GM19372 (cell line): Measurements from ENCODE around the gene CYSRT1.
"Not testable (repeated sequence)": the region's sequence is repeated elsewhere in the genome, so short reads cannot be mapped to it uniquely, and the experiment has no call there.

ENCODE experiments used
- ATAC-seq: cut with Tn5 transposase; IDR thresholded peaks from one replicate; pipeline ENCODE4 v1.9.1; 2021; ENCODE audit warnings: mild to moderate bottlenecking, low read depth, moderate library complexity; ENCODE audit not compliant: unreplicated experiment

The CYSRT1 gene

DNA sequence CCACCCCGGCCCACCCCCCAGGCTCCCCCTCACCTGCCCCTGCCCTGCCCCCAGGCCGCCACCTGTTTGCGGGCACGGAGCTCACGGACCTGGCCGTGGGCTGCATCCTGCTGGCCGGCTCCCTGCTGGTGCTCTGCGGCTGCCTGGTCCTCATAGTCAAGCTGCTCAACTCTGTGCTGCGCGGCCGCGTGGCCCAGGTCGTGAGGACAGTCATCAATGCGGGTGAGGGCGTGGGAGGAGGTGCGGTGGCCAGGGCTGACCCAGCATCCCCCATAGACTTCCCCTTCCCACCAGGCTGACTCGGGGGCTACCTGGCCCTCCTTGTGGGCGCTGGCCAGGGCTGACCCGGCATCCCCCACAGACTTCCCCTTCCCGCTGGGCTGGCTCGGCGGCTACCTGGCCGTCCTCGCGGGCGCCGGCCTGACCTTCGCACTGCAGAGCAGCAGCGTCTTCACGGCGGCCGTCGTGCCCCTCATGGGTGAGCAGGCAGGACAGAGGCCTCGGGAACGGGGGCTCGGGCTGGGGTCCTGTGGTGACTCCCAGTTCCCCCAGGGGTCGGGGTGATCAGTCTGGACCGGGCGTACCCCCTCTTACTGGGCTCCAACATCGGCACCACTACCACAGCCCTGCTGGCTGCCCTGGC, 9.2 kb downstream of the CYSRT1 start:
- ATAC-seq: no peak

GRCh38 chr9:137234758-137235423, 9.9 kb downstream of the CYSRT1 start:
- no peak for ATAC-seq

- ATAC-seq: no peak
Observed at GRCh38 chr9:137235424-137236237, 10.7 kb downstream of the CYSRT1 start.

DNA sequence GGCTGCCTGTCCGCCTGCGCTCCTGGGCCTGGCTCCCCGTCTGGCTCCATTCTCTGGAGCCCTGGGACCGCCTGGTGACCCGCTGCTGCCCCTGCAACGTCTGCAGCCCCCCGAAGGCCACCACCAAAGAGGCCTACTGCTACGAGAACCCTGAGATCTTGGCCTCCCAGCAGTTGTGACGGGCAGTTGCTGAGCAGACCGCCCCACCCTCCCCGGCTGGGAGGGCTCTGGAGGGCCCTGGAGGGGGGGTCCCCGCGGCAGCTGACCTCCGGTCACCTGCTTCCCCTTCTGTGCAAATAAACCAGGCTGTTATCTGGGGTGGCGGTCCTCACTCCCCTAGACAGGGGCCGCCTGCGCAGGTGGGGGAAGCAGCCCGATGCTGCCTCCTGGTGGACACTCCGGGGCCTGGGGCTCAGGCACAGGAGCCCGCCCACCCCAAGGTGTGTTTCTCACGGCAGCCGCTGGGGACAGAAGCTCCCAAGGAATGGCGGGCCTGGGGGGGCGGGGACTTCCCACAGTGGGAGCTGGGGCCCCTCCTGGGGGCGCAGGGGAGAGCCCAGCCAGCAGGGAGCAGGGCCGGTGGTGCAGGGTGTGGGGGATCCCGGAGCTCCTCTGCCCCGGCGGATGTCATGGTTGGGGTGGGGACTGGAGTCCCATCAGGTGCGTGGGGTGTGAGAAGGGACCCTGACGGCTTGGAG, 11.4 kb downstream of the CYSRT1 start:
- no peak for ATAC-seq

DNA sequence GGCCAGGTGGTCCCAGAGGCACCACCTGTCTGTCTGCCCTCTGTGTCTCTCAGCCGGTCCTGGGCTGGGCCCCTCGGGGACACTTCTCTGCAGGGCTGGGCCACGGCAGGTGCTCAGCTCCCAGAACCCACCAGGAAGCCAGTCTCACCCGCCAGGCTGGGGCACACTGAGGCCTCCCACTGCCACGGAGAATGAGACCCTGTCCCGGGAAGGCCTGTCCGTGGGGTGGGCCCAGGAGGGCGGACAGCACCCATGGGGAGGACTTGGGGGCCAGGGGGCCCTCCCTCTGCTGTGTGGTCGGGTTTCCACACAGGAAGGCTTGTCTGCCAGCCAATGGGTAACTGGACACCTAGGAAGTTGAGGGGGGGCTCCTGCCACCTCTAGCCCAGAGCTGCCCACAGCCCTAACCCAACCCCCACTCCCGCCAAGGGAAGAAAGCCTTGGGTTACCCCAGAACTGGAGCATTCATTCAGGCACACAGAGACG, 12.0 kb downstream of the CYSRT1 start:
- ATAC-seq: no peak

GRCh38 chr9:137237759-137238726, 13.1 kb downstream of the CYSRT1 start:
- no peak for ATAC-seq

DNA sequence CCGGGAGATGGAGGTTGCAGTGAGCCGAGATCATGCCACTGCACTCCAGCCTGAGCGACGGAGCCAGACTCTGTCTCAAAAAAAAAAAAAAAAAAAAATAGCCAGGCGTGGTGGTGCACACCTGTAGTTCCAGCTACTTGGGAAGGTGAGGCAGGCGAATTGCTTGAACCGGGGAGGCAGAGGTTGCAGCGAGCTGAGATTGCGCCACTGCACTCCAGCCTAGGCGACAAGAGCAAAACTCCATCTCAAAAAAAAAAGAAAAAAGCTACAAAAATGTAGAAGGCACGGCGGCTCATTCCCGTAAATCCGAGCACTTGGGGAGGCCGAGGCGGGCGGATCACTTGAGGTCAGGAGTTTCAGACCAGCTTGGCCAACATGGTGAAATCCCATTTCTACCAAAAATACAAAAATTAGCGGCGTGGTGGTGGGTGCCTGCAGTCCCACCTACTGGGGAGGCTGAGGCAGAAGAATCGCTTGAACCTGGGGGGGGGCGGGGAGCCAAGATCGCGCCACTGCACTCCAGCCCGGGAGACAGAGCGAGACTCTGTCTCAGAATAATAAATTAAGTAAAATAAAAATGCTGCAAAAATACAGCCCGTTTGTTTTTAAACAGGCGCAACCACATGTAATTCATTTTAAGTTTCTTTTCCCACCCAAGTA, 14.7 kb downstream of the CYSRT1 start:
- ATAC-seq: not testable (repeated sequence)

GRCh38 chr9:137240318-137240840, 15.4 kb downstream of the CYSRT1 start:
- ATAC-seq: peak; percentile 13

DNA sequence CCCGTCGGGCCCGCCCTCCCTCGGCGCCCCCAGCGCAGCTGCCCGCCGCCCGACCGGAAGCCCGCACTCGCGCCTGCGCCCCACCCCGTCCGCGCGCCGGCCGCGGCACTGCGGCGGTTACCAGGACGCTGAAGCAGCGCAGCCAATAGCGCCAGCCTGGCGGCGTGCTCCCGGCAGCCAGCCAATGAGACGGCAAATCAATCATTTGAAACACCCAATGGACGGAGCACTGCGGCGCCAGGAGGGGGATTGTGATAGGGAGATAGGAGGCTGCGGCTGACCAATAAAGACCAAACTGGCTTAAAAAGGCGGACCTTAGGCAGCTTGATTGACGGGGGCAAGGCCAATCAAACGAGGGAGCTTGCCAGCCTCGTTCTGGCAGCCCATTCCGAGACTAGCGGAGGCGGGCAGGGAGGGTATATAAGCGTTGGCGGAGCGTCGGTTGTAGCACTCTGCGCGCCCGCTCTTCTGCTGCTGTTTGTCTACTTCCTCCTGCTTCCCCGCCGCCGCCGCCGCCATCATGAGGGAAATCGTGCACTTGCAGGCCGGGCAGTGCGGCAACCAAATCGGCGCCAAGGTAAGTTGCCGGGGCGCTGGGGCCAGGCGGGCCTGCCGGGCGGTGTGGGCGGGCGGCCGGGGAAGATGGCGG, 16.0 kb downstream of the CYSRT1 start, which contains the start of gene TUBB4B:
TUBB4B (plus strand) TSS at position 447 of the 649 bp plus-strand sequence; CDS start at position 521, 74 bp downstream.
- ATAC-seq: peak; percentile 55

DNA sequence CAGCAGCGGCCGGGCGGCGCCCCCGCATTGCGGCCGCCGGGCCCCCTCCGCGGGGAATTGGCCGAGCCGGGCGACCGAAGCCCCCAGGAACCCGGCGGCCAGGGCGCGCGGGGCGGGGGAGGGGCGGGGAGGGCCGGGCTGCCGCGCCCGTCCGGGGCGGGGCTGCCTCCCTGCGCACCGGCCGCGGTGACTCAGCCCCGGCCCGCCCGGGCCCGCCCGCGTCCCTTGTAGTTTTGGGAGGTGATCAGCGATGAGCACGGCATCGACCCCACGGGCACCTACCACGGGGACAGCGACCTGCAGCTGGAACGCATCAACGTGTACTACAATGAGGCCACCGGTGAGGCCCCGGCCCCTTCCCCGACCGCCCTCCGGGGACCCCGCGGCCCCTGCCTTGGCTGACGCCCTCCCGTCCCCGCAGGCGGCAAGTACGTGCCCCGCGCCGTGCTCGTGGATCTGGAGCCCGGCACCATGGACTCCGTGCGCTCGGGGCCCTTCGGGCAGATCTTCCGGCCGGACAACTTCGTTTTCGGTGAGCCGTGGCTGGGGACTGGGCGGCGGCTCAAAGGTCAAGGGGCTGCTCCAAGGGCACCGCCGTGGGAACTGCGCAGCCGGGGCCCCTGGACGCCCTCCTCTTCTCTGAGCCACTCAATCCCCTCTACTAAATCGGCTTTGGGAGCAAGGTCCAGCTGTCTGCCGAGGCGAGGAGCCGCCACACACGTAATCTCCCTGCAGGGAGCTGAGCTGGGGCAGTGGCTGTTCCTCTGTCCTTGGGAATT, 16.7 kb downstream of the CYSRT1 start:
- no peak for ATAC-seq

- no peak for ATAC-seq
Observed at GRCh38 chr9:137242269-137243203, 17.6 kb downstream of the CYSRT1 start.

DNA sequence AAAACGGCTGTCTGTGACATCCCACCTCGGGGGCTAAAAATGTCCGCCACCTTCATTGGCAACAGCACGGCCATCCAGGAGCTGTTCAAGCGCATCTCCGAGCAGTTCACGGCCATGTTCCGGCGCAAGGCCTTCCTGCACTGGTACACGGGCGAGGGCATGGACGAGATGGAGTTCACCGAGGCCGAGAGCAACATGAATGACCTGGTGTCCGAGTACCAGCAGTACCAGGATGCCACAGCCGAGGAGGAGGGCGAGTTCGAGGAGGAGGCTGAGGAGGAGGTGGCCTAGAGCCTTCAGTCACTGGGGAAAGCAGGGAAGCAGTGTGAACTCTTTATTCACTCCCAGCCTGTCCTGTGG, 18.3 kb downstream of the CYSRT1 start:
- not testable (repeated sequence) for ATAC-seq

GRCh38 chr9:137243626-137244485, 18.9 kb downstream of the CYSRT1 start:
- no peak for ATAC-seq

DNA sequence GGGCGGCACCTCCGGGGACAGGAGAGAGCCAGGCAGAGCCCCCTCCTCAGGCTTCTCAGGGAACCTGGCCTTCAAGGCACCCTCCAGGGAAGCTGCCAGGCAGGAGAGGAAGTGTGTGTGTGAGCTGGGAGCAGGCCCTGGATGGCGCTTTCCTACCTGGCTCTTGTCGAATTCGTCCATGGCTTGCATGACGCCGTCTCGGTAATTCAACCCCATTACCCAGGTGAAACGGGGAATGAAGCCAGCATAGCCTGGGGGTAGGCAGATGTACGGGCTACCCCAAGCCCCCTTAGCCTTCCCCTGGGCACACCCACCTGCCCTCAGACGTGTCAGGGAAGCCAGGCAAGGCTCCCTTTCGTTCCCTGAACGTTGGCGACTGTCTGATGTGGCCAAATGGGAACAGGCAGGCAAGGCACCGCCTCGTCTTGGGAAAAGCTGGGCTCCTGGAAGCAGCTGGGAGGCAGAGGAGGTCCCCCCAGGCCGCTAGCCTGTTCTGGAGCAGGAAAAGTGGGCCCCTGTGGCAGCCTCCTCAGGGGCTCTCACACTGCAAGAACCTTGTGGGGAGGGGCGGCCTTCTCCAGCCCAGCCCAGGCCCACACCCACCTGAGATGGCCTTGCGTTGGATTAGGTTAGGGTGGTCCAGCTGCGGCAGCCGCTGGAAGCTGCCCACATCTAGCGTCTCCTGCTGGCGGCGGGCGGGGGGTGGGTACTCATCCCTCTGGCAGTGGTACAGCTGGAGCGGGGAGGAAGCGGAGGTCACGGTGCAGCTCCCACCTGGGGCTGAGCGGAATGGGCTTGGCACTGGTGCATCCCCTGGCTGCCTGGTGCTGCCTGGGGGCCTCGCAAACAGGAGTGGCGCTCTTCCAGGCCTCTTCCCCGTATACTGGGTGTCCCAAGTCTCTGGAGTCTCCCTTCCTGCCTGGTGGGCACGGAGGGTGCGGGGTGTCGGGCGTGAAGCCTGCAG, 19.8 kb downstream of the CYSRT1 start:
- ATAC-seq: no peak
